DND-41 (cell line): ENCODE data around the gene AUTS2.

Experiments
- EZH2 ChIP-seq: IDR thresholded peaks from 3 replicates; pipeline ENCODE4 v1.6.1; 2012; ENCODE audit warnings: borderline replicate concordance, low read depth, mild to moderate bottlenecking, moderate library complexity, low read length, inconsistent platforms; ENCODE audit not compliant: severe bottlenecking
- TF ChIP-seq, protein P1 (sequence below): IDR thresholded peaks from 2 replicates; pipeline ENCODE4 v1.5.1; 2012; ENCODE audit warnings: borderline replicate concordance, low read length, moderate library complexity, mild to moderate bottlenecking; ENCODE audit not compliant: poor library complexity, severe bottlenecking; ENCODE audit errors: extremely low read depth

DNA sequence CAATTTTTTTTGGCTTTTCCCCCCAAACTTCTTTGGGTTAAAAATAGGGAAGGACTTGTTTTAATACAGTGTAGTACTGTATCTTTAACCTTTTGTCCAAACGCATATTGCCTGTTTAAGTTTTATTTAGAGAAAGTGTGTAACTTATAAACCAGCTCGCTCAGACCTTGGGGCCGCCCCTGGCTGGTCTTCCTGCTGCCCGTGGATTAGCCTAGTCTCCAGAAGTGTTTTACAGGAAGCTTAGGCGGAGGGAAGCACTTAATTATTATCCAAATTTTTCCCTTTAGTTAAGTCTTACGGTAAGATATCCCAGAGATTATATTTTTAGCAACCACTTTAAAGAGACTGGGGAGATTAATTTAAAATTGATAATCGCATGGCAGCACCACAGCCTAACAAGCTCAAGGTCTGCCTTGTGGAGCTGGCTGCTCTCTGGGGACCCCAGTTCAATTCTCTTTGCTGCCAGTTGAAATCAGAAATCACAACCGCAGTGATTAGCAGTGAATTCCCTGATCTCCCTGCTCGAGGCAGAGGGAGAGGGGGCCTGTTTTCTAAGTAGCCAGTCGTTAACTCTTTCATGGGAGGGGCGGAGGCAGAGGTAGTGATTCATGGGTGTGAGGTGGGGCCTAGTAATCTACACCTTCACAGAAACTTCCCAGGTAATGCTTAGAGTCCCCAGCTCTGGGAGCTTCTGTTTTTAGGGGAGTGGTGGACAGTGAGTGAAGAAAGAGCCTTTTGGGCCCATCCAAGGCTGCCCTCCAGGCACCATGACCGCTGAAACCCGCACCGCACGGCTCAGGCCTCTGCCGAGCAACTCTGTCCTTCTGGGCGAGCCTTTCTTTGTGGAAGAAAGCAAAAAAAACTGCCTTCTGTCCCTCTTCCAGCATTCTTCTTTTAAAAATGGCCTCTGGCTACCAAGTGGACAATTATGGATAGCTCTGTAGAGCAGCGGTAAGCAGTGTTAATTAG is 984.9 kb downstream of the AUTS2 start:
- TF ChIP-seq, protein P1, sequence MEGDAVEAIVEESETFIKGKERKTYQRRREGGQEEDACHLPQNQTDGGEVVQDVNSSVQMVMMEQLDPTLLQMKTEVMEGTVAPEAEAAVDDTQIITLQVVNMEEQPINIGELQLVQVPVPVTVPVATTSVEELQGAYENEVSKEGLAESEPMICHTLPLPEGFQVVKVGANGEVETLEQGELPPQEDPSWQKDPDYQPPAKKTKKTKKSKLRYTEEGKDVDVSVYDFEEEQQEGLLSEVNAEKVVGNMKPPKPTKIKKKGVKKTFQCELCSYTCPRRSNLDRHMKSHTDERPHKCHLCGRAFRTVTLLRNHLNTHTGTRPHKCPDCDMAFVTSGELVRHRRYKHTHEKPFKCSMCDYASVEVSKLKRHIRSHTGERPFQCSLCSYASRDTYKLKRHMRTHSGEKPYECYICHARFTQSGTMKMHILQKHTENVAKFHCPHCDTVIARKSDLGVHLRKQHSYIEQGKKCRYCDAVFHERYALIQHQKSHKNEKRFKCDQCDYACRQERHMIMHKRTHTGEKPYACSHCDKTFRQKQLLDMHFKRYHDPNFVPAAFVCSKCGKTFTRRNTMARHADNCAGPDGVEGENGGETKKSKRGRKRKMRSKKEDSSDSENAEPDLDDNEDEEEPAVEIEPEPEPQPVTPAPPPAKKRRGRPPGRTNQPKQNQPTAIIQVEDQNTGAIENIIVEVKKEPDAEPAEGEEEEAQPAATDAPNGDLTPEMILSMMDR = no peak
- no peak for TF ChIP-seq EZH2
